GM19372 (cell line): ENCODE results near the gene HPCA.

ENCODE experiments used
- ATAC-seq: cut with Tn5 transposase; IDR thresholded peaks from one replicate; pipeline ENCODE4 v1.9.1; 2021; ENCODE audit warnings: mild to moderate bottlenecking, low read depth, moderate library complexity; ENCODE audit not compliant: unreplicated experiment

HPCA gene

DNA sequence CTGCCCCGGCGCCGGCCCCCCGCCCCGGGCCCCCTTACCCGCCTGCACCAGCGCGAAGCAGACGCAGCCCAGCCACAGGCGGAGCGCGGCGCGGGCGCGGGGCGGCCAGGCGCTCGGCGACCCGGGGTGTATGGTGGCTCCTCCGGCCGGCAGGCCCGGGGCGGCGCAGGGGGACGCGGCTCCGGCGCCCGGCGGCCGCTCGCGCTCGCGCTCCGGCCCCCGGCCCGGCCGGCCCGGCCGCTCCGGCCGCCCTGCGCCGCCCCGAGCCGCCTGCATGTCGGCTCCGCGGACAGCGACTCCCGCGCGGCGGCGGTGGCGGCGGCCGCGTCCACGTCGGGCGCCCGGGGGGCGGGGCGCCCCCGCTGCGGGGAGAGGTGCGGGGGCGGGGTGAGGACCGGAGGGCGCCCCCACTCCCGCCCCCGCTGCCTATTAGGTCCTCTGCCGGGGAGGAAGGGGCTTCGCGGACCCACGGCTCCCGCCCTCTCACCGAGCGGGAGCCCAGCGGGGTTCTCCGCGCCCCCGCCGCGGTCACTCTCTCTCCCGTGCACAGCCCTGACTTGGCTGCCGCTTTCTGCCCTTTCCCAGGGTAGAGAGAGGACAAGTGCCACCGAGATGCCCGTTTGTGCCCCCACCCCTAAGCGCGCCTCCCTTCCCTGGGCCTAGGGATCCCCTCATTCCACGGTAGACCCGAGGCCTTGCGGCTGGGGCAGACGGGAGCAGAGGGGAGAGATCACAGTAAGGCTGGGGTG is 15.5 kb upstream of the HPCA start, which contains the start of gene FNDC5:
Gene FNDC5 (minus strand): TSS at position 298 of the 749 bp plus-strand sequence.
- no peak for ATAC-seq

GRCh38 chr1:32871364-32872191 is 14.7 kb upstream of the HPCA start:
- no peak for ATAC-seq

GRCh38 chr1:32872192-32872460 is 14.2 kb upstream of the HPCA start:
- no peak for ATAC-seq

DNA sequence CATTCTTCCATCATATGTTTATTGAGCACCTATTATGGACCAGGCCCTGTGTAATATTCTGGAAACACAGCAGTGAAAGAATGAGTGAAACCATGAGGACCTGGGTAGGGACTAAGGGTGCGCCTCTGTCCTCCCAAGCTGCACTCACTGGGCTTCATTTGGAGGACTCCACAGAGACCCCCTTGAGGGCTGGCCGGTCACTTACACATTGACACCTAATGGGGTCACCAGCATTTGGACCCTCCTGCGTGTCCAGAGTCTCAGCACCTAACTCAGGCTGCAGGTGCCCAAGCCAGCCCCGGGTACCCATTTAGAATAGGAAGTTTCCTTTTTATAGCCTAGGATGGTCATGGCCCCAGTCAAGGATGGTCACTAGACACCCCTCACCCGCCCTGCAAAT is 12.8 kb upstream of the HPCA start:
- ATAC-seq, result no peak

GRCh38 chr1:32874860-32875752 is 11.2 kb upstream of the HPCA start:
- no peak for ATAC-seq

DNA sequence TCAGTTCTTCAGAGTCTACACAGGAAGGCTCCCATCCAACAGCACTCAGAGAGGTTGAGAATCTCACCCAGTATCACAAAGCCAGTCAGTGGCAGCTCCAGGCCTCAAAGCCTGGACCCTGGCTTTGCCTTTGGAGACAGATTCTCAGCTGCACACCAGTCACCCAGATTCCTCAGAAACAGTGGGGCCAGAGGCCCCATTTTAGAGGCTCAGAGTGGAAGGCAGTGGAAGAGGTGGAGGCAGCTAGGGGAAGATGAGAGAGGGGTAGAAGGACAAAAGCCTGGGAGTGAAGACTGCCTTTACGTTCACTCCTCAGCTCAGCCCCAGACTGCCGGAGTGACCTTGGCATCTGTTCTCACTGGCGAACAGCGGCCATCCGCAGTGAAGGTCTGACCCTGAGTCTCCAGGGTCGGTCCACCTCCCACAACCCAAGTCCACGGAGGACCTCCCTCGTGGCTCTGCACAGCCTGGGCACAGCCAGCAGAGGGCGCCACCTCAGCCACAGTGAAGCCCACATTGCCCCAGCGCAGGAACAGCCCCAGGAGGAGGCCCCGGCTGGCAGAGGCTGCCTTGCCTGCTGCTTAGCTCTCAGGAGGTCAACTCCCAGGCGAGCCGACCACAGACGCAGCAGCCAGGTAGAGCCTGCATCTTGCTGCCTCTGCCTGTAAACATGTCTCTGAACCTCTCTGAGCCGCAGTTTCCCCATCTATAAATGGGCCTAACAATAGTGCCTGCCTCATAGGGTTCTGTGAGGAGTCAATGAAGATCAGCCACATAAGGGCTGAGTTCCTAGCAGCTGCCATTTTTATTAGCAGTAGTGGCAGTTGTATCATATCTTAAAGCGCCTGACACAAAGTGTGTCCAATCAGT is 9.7 kb upstream of the HPCA start:
- no peak for ATAC-seq

- no peak for ATAC-seq
Observed at GRCh38 chr1:32877211-32878110, 8.8 kb upstream of the HPCA start.

DNA sequence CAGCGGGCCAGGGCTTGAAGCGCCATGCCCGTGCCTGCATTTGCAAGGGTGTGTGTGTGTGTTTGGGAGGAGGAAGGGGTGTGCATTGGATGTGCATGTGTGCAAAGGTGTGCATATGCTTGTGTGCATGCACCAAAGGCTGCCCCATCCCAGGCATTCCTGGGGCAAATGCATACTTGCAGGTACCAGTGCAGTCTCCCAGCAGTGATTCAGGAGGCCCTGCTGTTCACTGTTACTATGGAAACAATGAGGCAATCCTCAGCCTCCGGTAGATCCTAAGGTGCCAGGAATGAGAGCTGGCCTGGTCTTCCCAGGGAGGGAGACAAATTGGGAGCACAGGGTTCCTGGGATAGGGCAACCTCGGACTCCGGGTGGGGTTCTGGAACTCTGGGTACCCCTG is 8.1 kb upstream of the HPCA start:
- ATAC-seq, result no peak

DNA sequence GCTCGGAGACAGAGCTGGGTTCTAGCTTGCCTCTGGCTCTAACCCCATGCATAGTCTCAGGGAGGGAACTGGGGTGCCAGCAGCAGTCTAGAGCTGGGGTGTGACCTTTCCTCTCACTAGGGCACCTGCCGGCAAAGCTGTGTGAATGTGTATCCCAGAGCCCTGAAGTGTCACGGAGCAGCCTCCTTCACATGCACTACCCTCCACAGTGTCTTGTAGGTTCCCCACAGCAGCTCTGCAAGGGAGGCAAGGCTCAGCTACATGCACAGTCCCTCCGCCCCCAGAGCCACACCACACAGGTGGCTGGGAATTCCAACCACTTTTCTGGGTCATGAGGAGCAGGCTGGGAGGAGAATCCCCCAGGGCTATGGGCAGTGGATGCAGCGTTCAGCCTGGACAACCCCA is 7.7 kb upstream of the HPCA start:
- ATAC-seq, result no peak

- ATAC-seq, result no peak
Observed at GRCh38 chr1:32881291-32881690, 5.0 kb upstream of the HPCA start.

GRCh38 chr1:32881871-32882850 is 4.1 kb upstream of the HPCA start:
- no peak for ATAC-seq

- ATAC-seq, result no peak
Observed at GRCh38 chr1:32883338-32884031, 2.8 kb upstream of the HPCA start.

GRCh38 chr1:32884032-32884372 is 2.3 kb upstream of the HPCA start:
- ATAC-seq, result no peak

DNA sequence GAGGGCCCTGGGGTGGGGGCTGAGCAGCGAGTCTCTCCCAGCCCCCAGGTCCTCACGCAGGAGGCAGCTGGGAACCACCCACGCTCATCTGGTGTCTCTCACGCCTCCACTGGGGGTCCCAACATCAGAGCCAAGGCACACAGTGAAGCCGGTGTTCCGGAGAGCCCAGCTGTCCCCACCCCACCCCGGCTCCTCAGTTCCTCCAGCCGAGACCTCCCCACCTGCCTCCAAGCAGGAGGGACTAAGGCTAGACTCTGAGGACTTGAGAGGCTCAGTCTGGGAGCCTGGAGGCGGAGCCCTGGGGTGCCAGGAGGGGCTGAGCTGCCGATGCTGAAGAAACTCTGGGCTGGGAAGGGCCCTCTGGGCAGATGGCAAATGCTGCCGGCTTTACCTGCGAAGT is 1.6 kb upstream of the HPCA start:
- ATAC-seq, result no peak

DNA sequence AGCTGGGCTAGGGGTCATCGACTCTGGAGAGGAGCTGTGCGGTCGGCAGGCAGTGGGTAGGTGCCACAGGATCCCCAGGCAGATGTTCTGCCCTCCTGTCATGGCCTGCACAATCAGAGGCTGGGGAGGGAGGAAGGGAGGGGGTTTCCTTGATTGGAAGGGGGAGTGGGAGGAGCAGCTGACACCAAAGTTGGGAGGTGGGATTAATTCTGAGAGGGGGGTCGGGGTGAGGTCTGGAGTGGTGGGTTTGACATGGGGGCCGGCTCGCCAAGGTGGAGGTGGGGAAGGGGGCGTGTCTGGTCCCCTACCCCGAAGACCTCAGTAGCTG is 651 bp upstream of the HPCA start:
- no peak for ATAC-seq

DNA sequence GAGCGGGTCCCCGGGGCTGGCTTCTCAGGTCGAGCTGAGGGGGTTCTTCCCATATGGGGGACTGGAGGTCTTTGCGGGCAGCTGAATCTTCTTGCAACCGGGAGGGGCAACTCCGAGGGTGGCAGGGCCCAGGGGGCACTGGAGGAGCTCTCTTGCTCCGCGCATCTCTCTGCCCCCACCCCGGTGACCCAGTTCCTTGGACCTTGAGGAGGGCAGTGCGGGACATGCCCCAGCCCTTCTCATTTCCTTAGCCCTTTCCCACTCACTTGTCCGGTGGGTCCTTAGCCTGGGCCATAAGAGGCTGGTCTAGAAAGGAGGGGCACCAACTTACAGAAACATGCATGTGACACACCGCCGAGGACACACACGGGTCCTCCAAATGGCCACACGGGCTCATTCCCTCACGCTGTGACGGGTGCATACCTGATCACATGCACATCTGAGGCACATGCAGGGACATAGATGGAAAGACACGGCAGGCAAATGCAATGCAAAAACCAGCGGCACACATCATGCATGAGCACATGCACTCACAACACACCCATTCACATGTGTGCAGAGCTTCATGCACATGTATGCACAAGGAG is 630 bp downstream of the HPCA start:
- no peak for ATAC-seq

- ATAC-seq, result no peak
Observed at GRCh38 chr1:32887623-32888022, 1.3 kb downstream of the HPCA start.
